GM10248 (cell line): ENCODE results near the gene CLRN1.

ENCODE experiments used
- CTCF ChIA-PET: fragments of 300-600 bp; sonication (Branson Sonifier 250); formaldehyde crosslinking; extraction: SDS; loops from one replicate; lab custom pipeline; 2021; ENCODE audit warnings: antibody characterized with exemption; lab: Yijun Ruan, JAX
- POLR2A ChIA-PET: fragments of 350-650 bp; sonication (Branson Sonifier 250); formaldehyde crosslinking; extraction: SDS; loops from one replicate; lab custom pipeline; 2020; ENCODE audit warnings: antibody characterized with exemption; lab: Yijun Ruan, JAX
- DNase-seq: peaks from one replicate; pipeline ENCODE4 v3.0.0; 2012; ENCODE audit errors: extremely low spot score
- CTCF ChIP-seq: IDR thresholded peaks from 2 replicates; pipeline ENCODE4 v1.5.1; 2012; ENCODE audit warnings: mild to moderate bottlenecking, low read depth; ENCODE audit errors: extremely low read depth, missing control alignments, control extremely low read depth

CLRN1 gene

GRCh38 chr3:150917951-150918350 is 54.6 kb downstream of the CLRN1 start:
- no peak for DNase-seq
- CTCF ChIA-PET = interaction anchor here (0.8 to 2.5 kb wide), 3 partner anchors 12 to 229 kb away, joined by 4 to 9 read pairs (median 4); no protein-coding TSS in a partner anchor
- POLR2A ChIA-PET = no interaction called here
- TF ChIP-seq CTCF = no peak

- DNase-seq = no peak
- ChIA-PET CTCF (interaction anchor here (1.3 kb wide), 2 partner anchors 10 to 21 kb away, joined by 3 read pairs; no protein-coding TSS in a partner anchor), POLR2A (no interaction called here)
- no peak for TF ChIP-seq CTCF
These were observed 59.2 kb downstream of the CLRN1 start for GRCh38 chr3:150913133-150913922.

- POLR2A ChIA-PET = no interaction called here
- CTCF ChIA-PET = no interaction called here
- TF ChIP-seq CTCF = no peak
- no peak for DNase-seq
These were observed 60.0 kb downstream of the CLRN1 start for GRCh38 chr3:150912501-150912900.

- ChIA-PET CTCF (interaction anchor here (1.3 kb wide), 2 partner anchors 12 to 13 kb away, joined by 4 to 6 read pairs; no protein-coding TSS in a partner anchor), POLR2A (no interaction called here)
- DNase-seq = no peak
- no peak for TF ChIP-seq CTCF
These were observed 60.8 kb downstream of the CLRN1 start for GRCh38 chr3:150911771-150912170.

GRCh38 chr3:150906461-150906860 is 66.1 kb downstream of the CLRN1 start:
- TF ChIP-seq CTCF = no peak
- ChIA-PET POLR2A (no interaction called here), CTCF (no interaction called here)
- DNase-seq = no peak

GRCh38 chr3:150905746-150906145 is 66.8 kb downstream of the CLRN1 start:
- ChIA-PET CTCF (interaction anchor here (2.2 kb wide), 1 partner anchor 20 kb away, joined by 5 read pairs; no protein-coding TSS in a partner anchor), POLR2A (no interaction called here)
- no peak for TF ChIP-seq CTCF
- DNase-seq = no peak
